Measurements from ENCODE around the gene TFF2. TPM values are rescaled to one million over a fixed set of nuclear protein-coding genes. Genes with fewer than 3 reads are reported as not detected.

Gene TFF2
- total RNA-seq, 2 experiments from 2014 or later, result not detected

GRCh38 chr21:42319851-42320572, 30.8 kb downstream of the TFF2 start:
- H3K27me3 Mint-ChIP-seq (ENCODE audit: low read depth), result peaks cover 3% of the 10 kb centered on the region
- H3K4me3 Mint-ChIP-seq, result no peak overlapping the region

GRCh38 chr21:42319376-42319775, 31.4 kb downstream of the TFF2 start:
- CTCF ChIA-PET, result interaction anchor here (1.0 kb wide), 1 partner anchor 174 kb away, joined by 4 read pairs; no protein-coding TSS in a partner anchor
- no peaks in the 10 kb centered on the region for H3K9me3 Mint-ChIP-seq
- peaks cover 2% of the 10 kb centered on the region for H3K4me1 Mint-ChIP-seq (ENCODE audit: low read depth)
- H3K36me3 Mint-ChIP-seq (ENCODE audit: low read depth), result no peaks in the 10 kb centered on the region
- no peak for DNase-seq
- H3K4me3 Mint-ChIP-seq, result no peak overlapping the region
- no peak overlapping the region for H3K27ac Mint-ChIP-seq
- peaks cover 3% of the 10 kb centered on the region for H3K27me3 Mint-ChIP-seq (ENCODE audit: low read depth)
- intact Hi-C loops (cut with micrococcal nuclease), result no loop called here

More at GRCh38 chr21:42319851-42320572, 30.8 kb downstream of the TFF2 start:
- no peaks in the 10 kb centered on the region for H3K9me3 Mint-ChIP-seq
- H3K4me1 Mint-ChIP-seq (ENCODE audit: low read depth), result peaks cover 2% of the 10 kb centered on the region
- no peaks in the 10 kb centered on the region for H3K36me3 Mint-ChIP-seq (ENCODE audit: low read depth)
- no peak overlapping the region for H3K27ac Mint-ChIP-seq
- DNase-seq, result no peak
- CTCF ChIA-PET, result interaction anchor here (0.7 kb wide), 1 partner anchor 229 kb away, joined by 3 read pairs; no protein-coding TSS in a partner anchor
- intact Hi-C loops (cut with micrococcal nuclease), result no loop called here

- Mint-ChIP-seq H3K9me3 (no peaks in the 10 kb centered on the region), H3K27me3 (ENCODE audit: low read depth) (peaks cover 3% of the 10 kb centered on the region), H3K4me3 (no peak overlapping the region), H3K36me3 (ENCODE audit: low read depth) (no peaks in the 10 kb centered on the region), H3K4me1 (ENCODE audit: low read depth) (peaks cover 2% of the 10 kb centered on the region), H3K27ac (no peak overlapping the region)
- no peak for DNase-seq
- CTCF ChIA-PET, result interaction anchor here (1.0 kb wide), 1 partner anchor 173 kb away, joined by 4 read pairs; no protein-coding TSS in a partner anchor
- intact Hi-C loops (cut with micrococcal nuclease), result no loop called here
Measured at GRCh38 chr21:42317826-42318746, 32.7 kb downstream of the TFF2 start.

- Mint-ChIP-seq H3K27me3 (ENCODE audit: low read depth) (peaks cover 3% of the 10 kb centered on the region), H3K4me3 (no peak overlapping the region), H3K36me3 (ENCODE audit: low read depth) (no peaks in the 10 kb centered on the region), H3K4me1 (ENCODE audit: low read depth) (peaks cover 2% of the 10 kb centered on the region), H3K9me3 (no peaks in the 10 kb centered on the region), H3K27ac (no peak overlapping the region)
- CTCF ChIA-PET, result no interaction called here
- no peak for DNase-seq
- intact Hi-C loops (cut with micrococcal nuclease), result no loop called here
Measured at GRCh38 chr21:42317341-42317741, 33.5 kb downstream of the TFF2 start.

GRCh38 chr21:42316891-42317290, 33.9 kb downstream of the TFF2 start:
- H3K4me1 Mint-ChIP-seq (ENCODE audit: low read depth), result peaks cover 2% of the 10 kb centered on the region
- CTCF ChIA-PET, result no interaction called here
- intact Hi-C loops (cut with micrococcal nuclease), result no loop called here
- H3K27me3 Mint-ChIP-seq (ENCODE audit: low read depth), result peaks cover 3% of the 10 kb centered on the region
- no peak overlapping the region for H3K27ac Mint-ChIP-seq
- H3K36me3 Mint-ChIP-seq (ENCODE audit: low read depth), result no peaks in the 10 kb centered on the region
- H3K4me3 Mint-ChIP-seq, result no peak overlapping the region
- H3K9me3 Mint-ChIP-seq, result no peaks in the 10 kb centered on the region
- DNase-seq, result no peak

- H3K27me3 Mint-ChIP-seq (ENCODE audit: low read depth), result peaks cover 3% of the 10 kb centered on the region
- CTCF ChIA-PET, result no interaction called here
- no peak within 1 kb of the TSS for H3K4me3 Mint-ChIP-seq
- intact Hi-C loops (cut with micrococcal nuclease), result no loop called here
- H3K9me3 Mint-ChIP-seq, result no peaks in the 10 kb centered on the region
- peaks cover 2% of the 10 kb centered on the region for H3K4me1 Mint-ChIP-seq (ENCODE audit: low read depth)
- no peaks in the 10 kb centered on the region for H3K36me3 Mint-ChIP-seq (ENCODE audit: low read depth)
- DNase-seq, result no peak
- H3K27ac Mint-ChIP-seq, result no peak within 1 kb of the TSS
Measured at GRCh38 chr21:42315296-42315891, 35.4 kb downstream of the TFF2 start, which contains the start of gene TFF3. Gene TFF3, minus strand, starts transcription at chr21:42315409. Its CDS starts 35 bp downstream, at chr21:42315374.

- peaks cover 3% of the 10 kb centered on the region for H3K27me3 Mint-ChIP-seq (ENCODE audit: low read depth)
- CTCF ChIA-PET, result interaction anchor here (0.9 kb wide), 1 partner anchor 170 kb away, joined by 4 read pairs; no protein-coding TSS in a partner anchor
- H3K36me3 Mint-ChIP-seq (ENCODE audit: low read depth), result no peaks in the 10 kb centered on the region
- intact Hi-C loops (cut with micrococcal nuclease), result no loop called here
- H3K4me1 Mint-ChIP-seq (ENCODE audit: low read depth), result peaks cover 2% of the 10 kb centered on the region
- no peak overlapping the region for H3K4me3 Mint-ChIP-seq
- DNase-seq, result no peak
- H3K9me3 Mint-ChIP-seq, result no peaks in the 10 kb centered on the region
- H3K27ac Mint-ChIP-seq, result no peak overlapping the region
Measured at GRCh38 chr21:42314616-42315295, 36.0 kb downstream of the TFF2 start.

GRCh38 chr21:42313501-42313969, 37.3 kb downstream of the TFF2 start:
- intact Hi-C loops (cut with micrococcal nuclease), result no loop called here
- CTCF ChIA-PET, result no interaction called here

GRCh38 chr21:42312626-42313104, 38.1 kb downstream of the TFF2 start:
- no peak overlapping the region for H3K4me3 Mint-ChIP-seq
- no peak for DNase-seq
- H3K27me3 Mint-ChIP-seq (ENCODE audit: low read depth), result no peaks in the 10 kb centered on the region
- no peaks in the 10 kb centered on the region for H3K9me3 Mint-ChIP-seq
- intact Hi-C loops (cut with micrococcal nuclease), result no loop called here
- CTCF ChIA-PET, result no interaction called here
- H3K4me1 Mint-ChIP-seq (ENCODE audit: low read depth), result peaks cover 3% of the 10 kb centered on the region
- H3K36me3 Mint-ChIP-seq (ENCODE audit: low read depth), result no peaks in the 10 kb centered on the region
- no peak overlapping the region for H3K27ac Mint-ChIP-seq

More at GRCh38 chr21:42313501-42313969, 37.3 kb downstream of the TFF2 start:
- H3K4me1 Mint-ChIP-seq (ENCODE audit: low read depth), result peaks cover 3% of the 10 kb centered on the region
- no peak overlapping the region for H3K4me3 Mint-ChIP-seq
- H3K27me3 Mint-ChIP-seq (ENCODE audit: low read depth), result peaks cover 2% of the 10 kb centered on the region
- no peak for DNase-seq
- no peak overlapping the region for H3K27ac Mint-ChIP-seq
- H3K36me3 Mint-ChIP-seq (ENCODE audit: low read depth), result no peaks in the 10 kb centered on the region
- no peaks in the 10 kb centered on the region for H3K9me3 Mint-ChIP-seq

GRCh38 chr21:42311816-42312625, 38.8 kb downstream of the TFF2 start:
- CTCF ChIA-PET, result no interaction called here
- H3K4me3 Mint-ChIP-seq, result no peak overlapping the region
- no peak overlapping the region for H3K27ac Mint-ChIP-seq
- no peaks in the 10 kb centered on the region for H3K9me3 Mint-ChIP-seq
- H3K36me3 Mint-ChIP-seq (ENCODE audit: low read depth), result no peaks in the 10 kb centered on the region
- intact Hi-C loops (cut with micrococcal nuclease), result no loop called here
- H3K4me1 Mint-ChIP-seq (ENCODE audit: low read depth), result peaks cover 3% of the 10 kb centered on the region
- peaks cover under 1% of the 10 kb centered on the region for H3K27me3 Mint-ChIP-seq (ENCODE audit: low read depth)
- no peak for DNase-seq

GRCh38 chr21:42311160-42311559, 39.6 kb downstream of the TFF2 start:
- DNase-seq, result no peak
- H3K36me3 Mint-ChIP-seq (ENCODE audit: low read depth), result no peaks in the 10 kb centered on the region
- intact Hi-C loops (cut with micrococcal nuclease), result no loop called here
- peaks cover 3% of the 10 kb centered on the region for H3K4me1 Mint-ChIP-seq (ENCODE audit: low read depth)
- peaks cover 2% of the 10 kb centered on the region for H3K27me3 Mint-ChIP-seq (ENCODE audit: low read depth)
- no peak overlapping the region for H3K27ac Mint-ChIP-seq
- H3K9me3 Mint-ChIP-seq, result no peaks in the 10 kb centered on the region
- CTCF ChIA-PET, result interaction anchor here (0.6 to 3.1 kb wide), 20 partner anchors 19 to 226 kb away, joined by 3 to 18 read pairs (median 4); no protein-coding TSS in a partner anchor
- H3K4me3 Mint-ChIP-seq, result no peak overlapping the region

All from activated naive CD4-positive, alpha-beta T cell treated with anti-CD3 and anti-CD28 coated beads for 36 hours (primary cell).